ENCODE measurements around the gene THOC2.

GRCh38 chrX:123617007-123617406, 115.8 kb downstream of the THOC2 start:
- no peak for TF ChIP-seq SUZ12 (IDR thresholded peaks at IDR 0.05)
- no peak for TF ChIP-seq FOXM1 (IDR thresholded peaks at IDR 0.05; ENCODE audit: borderline replicate concordance)
- TF ChIP-seq SP1 (IDR thresholded peaks at IDR 0.05): no peak
- TF ChIP-seq BHLHE40 (IDR thresholded peaks at IDR 0.05; ENCODE audit: borderline replicate concordance): no peak
- TF ChIP-seq ARNT (IDR thresholded peaks at IDR 0.05): no peak
- TF ChIP-seq L3MBTL2 (conservative IDR thresholded peaks at IDR 0.05): no peak
- TF ChIP-seq FOXA1 (IDR thresholded peaks at IDR 0.05): no peak

All from HEK293T (cell line).